Mesenchymal stem cell (in vitro differentiated cells and primary cell): ENCODE data around the gene SLC4A1AP.

Experiments used
- DNase-seq: peaks from one replicate; pipeline ENCODE4 v3.0.0-alpha.2; 2013
- H2AFZ ChIP-seq: one replicate; pipeline ENCODE4 v1.6.1; 2013; ENCODE audit warnings: low read depth, mild to moderate bottlenecking, control low read depth, inconsistent platforms, low read length, moderate library complexity
- H2AK5ac ChIP-seq: 2 replicates; pipeline ENCODE4 v1.6.1; 2013; ENCODE audit warnings: low read length, moderate library complexity, mild to moderate bottlenecking, inconsistent platforms; ENCODE audit not compliant: severe bottlenecking
- H2BK120ac ChIP-seq: one replicate; pipeline ENCODE4 v1.6.1; 2013; ENCODE audit warnings: low read depth, mild to moderate bottlenecking, inconsistent platforms, low read length, moderate library complexity
- H2BK12ac ChIP-seq, 2 experiments: one replicate each; pipeline ENCODE4 v1.6.1; 2013; ENCODE audit warnings: inconsistent platforms in 2 of 2, low read length in 2 of 2, mild to moderate bottlenecking in 2 of 2, moderate library complexity in 2 of 2, control low read depth in 1 of 2
- H2BK15ac ChIP-seq: one replicate; pipeline ENCODE4 v1.6.1; 2013; ENCODE audit warnings: mild to moderate bottlenecking, low read depth, inconsistent platforms; ENCODE audit not compliant: poor library complexity, severe bottlenecking
- H2BK5ac ChIP-seq: 2 replicates; pipeline ENCODE4 v1.6.1; 2013; ENCODE audit warnings: low read depth, mild to moderate bottlenecking, low read length, control low read depth, inconsistent platforms; ENCODE audit not compliant: poor library complexity, severe bottlenecking
- H3K14ac ChIP-seq, 2 experiments: one replicate each; pipeline ENCODE4 v1.6.1; 2013; ENCODE audit warnings: inconsistent platforms in 2 of 2, low read length in 2 of 2, control low read depth in 1 of 2, mild to moderate bottlenecking in 1 of 2, moderate library complexity in 1 of 2
- H3K18ac ChIP-seq, 2 experiments: one replicate each; pipeline ENCODE4 v1.6.1; 2013; ENCODE audit warnings: inconsistent platforms in 2 of 2, low read length in 2 of 2, control low read depth in 1 of 2, low read depth in 1 of 2, mild to moderate bottlenecking in 1 of 2
- H3K23ac ChIP-seq, 2 experiments: one replicate each; pipeline ENCODE4 v1.6.1; 2013; ENCODE audit warnings: inconsistent platforms in 2 of 2, low read length in 2 of 2, mild to moderate bottlenecking in 2 of 2, moderate library complexity in 2 of 2, control low read depth in 1 of 2
- H3K27ac ChIP-seq: 2 replicates; pipeline ENCODE4 v1.5.1; 2013; ENCODE audit warnings: mild to moderate bottlenecking, moderate library complexity, low read length, control low read depth, inconsistent platforms; ENCODE audit not compliant: poor library complexity, severe bottlenecking
- H3K27me3 ChIP-seq, 2 experiments: 2 replicates each; pipeline versions ENCODE4 v1.6.1 to v1.7.0; 2013; ENCODE audit warnings: low read length in 2 of 2, mild to moderate bottlenecking in 2 of 2, moderate library complexity in 2 of 2, control low read depth in 1 of 2, inconsistent platforms in 1 of 2; ENCODE audit not compliant: control insufficient read depth in 1 of 2, insufficient read depth in 1 of 2
- H3K36me3 ChIP-seq, 2 experiments: 2 replicates each; pipeline versions ENCODE4 v1.6.1 to v1.7.0; 2013; ENCODE audit warnings: low read length in 2 of 2, control low read depth in 1 of 2, inconsistent platforms in 1 of 2, low read depth in 1 of 2, mild to moderate bottlenecking in 1 of 2; ENCODE audit not compliant: insufficient read depth in 2 of 2, control insufficient read depth in 1 of 2
- H3K4ac ChIP-seq, 2 experiments: one replicate each; pipeline ENCODE4 v1.6.1; 2013; ENCODE audit warnings: inconsistent platforms in 2 of 2, low read length in 2 of 2, mild to moderate bottlenecking in 2 of 2, moderate library complexity in 2 of 2, control low read depth in 1 of 2, low read depth in 1 of 2
- H3K4me1 ChIP-seq: 2 replicates; pipeline ENCODE4 v1.6.1; 2013; ENCODE audit warnings: low read depth, low read length, control low read depth; ENCODE audit not compliant: control insufficient read depth, insufficient read depth
- H3K4me2 ChIP-seq: 2 replicates; pipeline ENCODE4 v1.6.1; 2013; ENCODE audit warnings: low read length, mild to moderate bottlenecking, inconsistent platforms; ENCODE audit not compliant: poor library complexity, severe bottlenecking
- H3K4me3 ChIP-seq, 2 experiments: 2 replicates each; pipeline versions ENCODE4 v1.5.1 to v1.7.0; 2013; ENCODE audit warnings: low read length in 2 of 2, mild to moderate bottlenecking in 2 of 2, control low read depth in 1 of 2, low read depth in 1 of 2; ENCODE audit not compliant: insufficient read depth in 1 of 2
- H3K79me1 ChIP-seq: replicated peaks from 2 replicates; pipeline ENCODE4 v1.6.1; 2013; ENCODE audit warnings: mild to moderate bottlenecking, control low read depth, low read length, inconsistent platforms; ENCODE audit not compliant: poor library complexity, severe bottlenecking
- H3K9ac ChIP-seq: 2 replicates; pipeline ENCODE4 v1.7.0; 2013; ENCODE audit warnings: mild to moderate bottlenecking, low read length, moderate library complexity
- H3K9me3 ChIP-seq: 2 replicates; pipeline ENCODE4 v1.7.0; 2013; ENCODE audit warnings: mild to moderate bottlenecking, low read length; ENCODE audit not compliant: control insufficient read depth
- H4K8ac ChIP-seq: one replicate; pipeline ENCODE4 v1.6.1; 2013; ENCODE audit warnings: inconsistent platforms, mild to moderate bottlenecking, low read length, moderate library complexity
- H4K91ac ChIP-seq: one replicate; pipeline ENCODE4 v1.6.1; 2013; ENCODE audit warnings: mild to moderate bottlenecking, low read length, inconsistent platforms
- WGBS: methylation state at CpG from one replicate; pipeline ENCODE4 v1.1.7; 2013; ENCODE audit warnings: mixed read lengths; 5-methylcytosine and 5-hydroxymethylcytosine counted together

The SLC4A1AP gene

GRCh38 chr2:27716301-27717069 lies 52.8 kb downstream of the SLC4A1AP start:
- H3K18ac ChIP-seq, result peak overlapping the region; percentile 6 to 37
- no peak overlapping the region for H3K23ac ChIP-seq
- peak overlapping the region in 1 of 2 experiments; percentile 87 for H3K4ac ChIP-seq
- H4K8ac ChIP-seq, result peak overlapping the region; percentile 68
- no peaks in the 10 kb centered on the region for H3K27me3 ChIP-seq
- no peak overlapping the region for H2BK15ac ChIP-seq
- H2BK120ac ChIP-seq, result no peak overlapping the region
- no peak overlapping the region for H2BK5ac ChIP-seq
- H2AFZ ChIP-seq, result peak overlapping the region; percentile 54
- H3K9ac ChIP-seq, result peak overlapping the region; percentile 56
- peaks cover 23% of the 10 kb centered on the region for H3K4me1 ChIP-seq
- H2AK5ac ChIP-seq, result no peak overlapping the region
- peak overlapping the region in 1 of 2 experiments; percentile 77 for H2BK12ac ChIP-seq
- H3K79me1 ChIP-seq, result no peaks in the 10 kb centered on the region
- H4K91ac ChIP-seq, result peak overlapping the region; percentile 37
- no peak for DNase-seq
- H3K14ac ChIP-seq, result peak overlapping the region in 1 of 2 experiments; percentile 35
- H3K27ac ChIP-seq, result no peak overlapping the region
- no peaks in the 10 kb centered on the region for H3K9me3 ChIP-seq
- H3K36me3 ChIP-seq, result no peaks in the 10 kb centered on the region
- H3K4me2 ChIP-seq, result no peak overlapping the region
- H3K4me3 ChIP-seq, result no peak overlapping the region
- WGBS, result 33% methylated on average over 24 of the region's 25 CpGs

DNA sequence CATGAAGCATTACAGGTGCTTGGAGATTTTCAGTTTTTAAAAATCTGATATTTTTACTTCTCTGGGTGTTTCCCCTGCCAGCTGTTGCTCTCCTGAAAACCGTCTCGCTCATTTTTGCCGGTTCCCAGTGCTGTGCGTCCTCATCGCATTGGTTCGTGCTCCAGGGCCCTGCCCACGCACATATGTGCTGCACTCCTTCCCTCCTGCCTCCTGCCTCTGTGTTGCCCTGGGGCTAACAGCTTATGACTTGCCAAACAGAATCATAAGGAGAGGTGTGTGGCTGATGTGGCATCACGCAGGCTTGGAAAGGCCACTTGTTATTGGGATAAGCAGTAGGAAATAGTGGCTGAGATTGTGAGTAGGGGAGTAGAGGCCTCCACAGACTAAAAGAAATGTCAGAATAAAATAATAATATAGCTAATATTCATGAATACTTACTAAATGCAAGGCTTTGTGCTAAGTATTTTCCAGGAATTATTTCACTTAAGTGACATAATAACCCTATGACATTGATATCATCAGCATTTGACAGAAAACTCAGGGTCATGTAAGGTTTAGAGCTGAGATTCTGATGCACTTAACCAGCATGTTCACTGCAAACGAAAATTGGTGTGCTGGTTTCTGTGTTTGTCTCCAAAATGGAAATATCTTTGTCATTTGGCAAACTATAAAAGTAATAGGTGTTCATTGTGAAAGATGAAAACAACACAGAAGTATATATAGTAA lies 53.5 kb downstream of the SLC4A1AP start:
- Histone ChIP-seq H3K4me1 (peaks cover 24% of the 10 kb centered on the region), H3K14ac (no peak overlapping the region), H3K23ac (no peak overlapping the region), H3K27ac (no peak overlapping the region), H3K18ac (no peak overlapping the region), H3K79me1 (no peaks in the 10 kb centered on the region), H3K9ac (peak overlapping the region; percentile 56), H3K4me3 (no peak overlapping the region), H2BK12ac (no peak overlapping the region), H3K27me3 (no peaks in the 10 kb centered on the region), H3K36me3 (no peaks in the 10 kb centered on the region), H3K4me2 (no peak overlapping the region), H2BK15ac (no peak overlapping the region), H2BK5ac (no peak overlapping the region), H4K91ac (no peak overlapping the region), H3K9me3 (no peaks in the 10 kb centered on the region), H4K8ac (no peak overlapping the region), H2BK120ac (no peak overlapping the region), H3K4ac (no peak overlapping the region), H2AK5ac (no peak overlapping the region), H2AFZ (peak overlapping the region; percentile 1)
- peak; percentile 46 for DNase-seq
- WGBS, result 56% methylated on average over 9 of the region's 9 CpGs

DNA sequence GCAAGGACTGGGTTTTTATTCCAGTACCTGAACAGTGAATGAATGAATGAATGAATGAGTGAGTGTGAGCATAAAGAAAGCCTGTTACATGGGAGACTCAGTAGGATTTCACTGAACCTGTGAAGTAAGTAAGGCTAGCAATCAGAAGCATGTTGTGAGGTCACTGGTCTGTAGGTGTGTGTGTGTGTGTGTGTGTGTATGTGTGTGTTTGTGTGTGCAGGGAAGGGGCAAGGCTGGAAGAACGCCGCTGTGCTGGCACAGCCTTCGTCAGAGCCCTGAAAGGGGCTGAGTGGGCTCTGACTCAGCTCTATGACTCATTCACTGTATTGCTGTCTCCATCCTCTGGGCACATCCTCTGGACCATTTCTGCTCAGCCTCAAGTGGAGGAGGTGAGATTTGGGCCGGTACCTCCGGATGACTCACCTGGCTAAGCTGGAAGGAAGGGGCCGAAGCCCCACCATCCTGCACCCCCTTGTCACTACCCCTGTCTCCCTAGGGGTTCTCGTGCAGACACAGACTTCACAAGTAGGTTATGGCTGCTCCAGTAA lies 56.4 kb downstream of the SLC4A1AP start:
- H3K79me1 ChIP-seq, result no peaks in the 10 kb centered on the region
- no peaks in the 10 kb centered on the region for H3K36me3 ChIP-seq
- H3K9me3 ChIP-seq, result no peaks in the 10 kb centered on the region
- peak overlapping the region in 1 of 2 experiments; percentile 5 for H3K4ac ChIP-seq
- H3K23ac ChIP-seq, result no peak overlapping the region
- H3K18ac ChIP-seq, result peak overlapping the region in 1 of 2 experiments; percentile 54
- peak overlapping the region; percentile 47 for H2AK5ac ChIP-seq
- no peak overlapping the region for H2BK5ac ChIP-seq
- H3K27me3 ChIP-seq, result no peaks in the 10 kb centered on the region
- H3K4me2 ChIP-seq, result no peak overlapping the region
- H3K14ac ChIP-seq, result no peak overlapping the region
- peak overlapping the region in 1 of 2 experiments; percentile 85 for H2BK12ac ChIP-seq
- no peak overlapping the region for H4K91ac ChIP-seq
- peaks cover 31% of the 10 kb centered on the region for H3K4me1 ChIP-seq
- no peak overlapping the region for H2AFZ ChIP-seq
- DNase-seq, result peak; percentile 95
- H3K27ac ChIP-seq, result no peak overlapping the region
- no peak overlapping the region for H3K4me3 ChIP-seq
- no peak overlapping the region for H2BK15ac ChIP-seq
- H2BK120ac ChIP-seq, result no peak overlapping the region
- 9% methylated on average over 7 of the region's 7 CpGs for WGBS
- H4K8ac ChIP-seq, result no peak overlapping the region
- H3K9ac ChIP-seq, result peak overlapping the region; percentile 30

DNA sequence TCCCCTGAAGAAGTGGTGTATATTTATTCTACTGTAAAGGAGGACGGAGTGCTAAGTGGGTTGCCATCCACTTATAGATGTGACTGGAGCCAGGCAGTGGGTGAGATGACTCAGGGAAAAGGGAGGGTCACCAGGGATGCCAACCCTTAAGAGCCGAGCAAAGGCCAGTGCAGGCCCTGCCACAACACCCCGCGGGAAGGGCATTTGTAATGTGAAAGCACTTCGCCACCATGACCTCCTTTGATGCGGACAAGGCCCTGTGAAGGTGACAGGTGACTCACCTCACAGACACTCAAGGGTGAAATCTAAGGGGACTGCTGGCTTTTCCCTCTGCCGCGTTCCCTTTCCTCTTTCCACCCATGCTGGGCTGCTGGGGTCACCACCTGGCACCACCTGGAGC lies 57.6 kb downstream of the SLC4A1AP start:
- 43% methylated on average over 8 of the region's 8 CpGs for WGBS
- DNase-seq, result no peak
- no peak overlapping the region for H4K8ac ChIP-seq

More for the DNA sequence above, 57.6 kb downstream of the SLC4A1AP start:
- H3K18ac ChIP-seq, result no peak overlapping the region
- no peak overlapping the region for H2BK15ac ChIP-seq
- no peaks in the 10 kb centered on the region for H3K79me1 ChIP-seq
- no peak overlapping the region for H3K4ac ChIP-seq
- no peak overlapping the region for H2BK120ac ChIP-seq
- H2BK12ac ChIP-seq, result no peak overlapping the region
- no peak overlapping the region for H3K4me2 ChIP-seq
- no peak overlapping the region for H3K14ac ChIP-seq
- H4K91ac ChIP-seq, result no peak overlapping the region
- no peak overlapping the region for H3K4me3 ChIP-seq
- H2AK5ac ChIP-seq, result no peak overlapping the region
- H3K36me3 ChIP-seq, result no peaks in the 10 kb centered on the region
- no peaks in the 10 kb centered on the region for H3K9me3 ChIP-seq
- peaks cover 22% of the 10 kb centered on the region for H3K4me1 ChIP-seq
- no peak overlapping the region for H2AFZ ChIP-seq
- H3K9ac ChIP-seq, result no peak overlapping the region
- H3K23ac ChIP-seq, result no peak overlapping the region
- H2BK5ac ChIP-seq, result no peak overlapping the region
- no peaks in the 10 kb centered on the region for H3K27me3 ChIP-seq
- no peak overlapping the region for H3K27ac ChIP-seq
